Measurements from ENCODE around the gene ADCY5. TPM values are rescaled to one million over a fixed set of nuclear protein-coding genes. Genes with fewer than 3 reads are reported as not detected.

ADCY5 gene
- total and polyA plus RNA-seq, 4 donors, result 0.74 to 6.6 (median 2.9) TPM

DNA sequence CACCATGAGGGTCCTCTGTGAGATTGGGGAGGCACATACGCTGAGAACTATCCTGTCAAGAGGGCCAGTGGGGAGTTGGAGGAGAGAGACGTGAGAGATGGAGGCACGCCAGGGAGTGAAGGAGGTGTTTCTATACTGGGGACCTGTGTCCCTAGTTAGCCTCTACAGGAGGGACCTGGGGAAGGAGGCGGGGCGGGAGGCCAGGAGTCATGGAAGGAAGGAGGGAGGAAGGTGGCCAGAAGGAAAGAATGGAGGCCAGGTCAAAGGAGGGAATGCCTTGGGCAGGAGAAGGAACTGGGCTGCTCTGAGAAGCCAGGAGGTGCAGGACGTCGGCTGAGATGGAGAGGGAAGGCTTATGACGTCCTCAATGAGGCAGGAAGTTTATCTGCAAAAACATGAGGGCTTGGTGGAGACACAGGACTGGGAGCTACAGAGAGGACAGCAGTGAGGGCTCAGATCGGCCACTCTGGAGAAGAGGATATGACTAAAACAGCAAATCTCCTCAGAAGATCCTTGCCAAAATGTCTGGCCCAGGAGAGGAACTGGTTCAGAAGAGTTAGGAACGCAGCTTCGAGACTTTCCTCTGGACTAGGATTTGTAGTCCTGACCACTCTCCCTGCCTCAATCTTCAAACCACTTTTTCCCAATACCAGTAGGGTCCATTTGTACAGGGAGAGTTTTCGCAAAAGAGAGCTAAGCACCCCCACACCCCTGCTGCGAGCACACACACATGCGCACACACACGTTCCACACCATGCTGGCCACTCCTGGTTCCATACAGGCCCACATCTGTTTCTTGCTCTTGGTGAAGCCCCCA lies 59.9 kb downstream of the ADCY5 start:
- H3K9me3 ChIP-seq (ENCODE audit: control insufficient read depth in 4 of 4, low read length in 3 of 4), result no peaks in the 10 kb centered on the region
- WGBS, result 88% methylated on average over 15 of the region's 15 CpGs

More for the DNA sequence above, 59.9 kb downstream of the ADCY5 start:
- Histone ChIP-seq H3K27ac (ENCODE audit: low read depth in 1 of 2, low read length in 2 of 2) (peak overlapping the region; percentile 58 to 82), H3K4me3 (ENCODE audit: low read depth in 1 of 3, low read length in 3 of 3) (no peak overlapping the region), H3K4me1 (ENCODE audit: control insufficient read depth in 4 of 4, insufficient read depth in 4 of 4, low read length in 3 of 4) (peaks cover 0 to 7% (median 0%) of the 10 kb centered on the region in 4 donors), H3K27me3 (ENCODE audit: control insufficient read depth in 4 of 4, insufficient read depth in 4 of 4, low read length in 3 of 4) (no peaks in the 10 kb centered on the region), H3K36me3 (ENCODE audit: control insufficient read depth in 4 of 4, insufficient read depth in 3 of 4, low read depth in 1 of 4, low read length in 3 of 4) (no peaks in the 10 kb centered on the region), H3K9ac (ENCODE audit: low read depth in 1 of 2, low read length in 2 of 2) (no peak overlapping the region)
- no peak for TF ChIP-seq FOXA2 (IDR thresholded peaks at IDR 0.05)
- no peak for TF ChIP-seq HNF4A (conservative IDR thresholded peaks at IDR 0.05)
- no peak for TF ChIP-seq GABPA (IDR thresholded peaks at IDR 0.05 in 1 of 2, conservative IDR thresholded peaks at IDR 0.05 in 1 of 2)
- no peak for TF ChIP-seq NR2F2 (IDR thresholded peaks at IDR 0.05)
- no peak for TF ChIP-seq JUND (IDR thresholded peaks at IDR 0.05)
- TF ChIP-seq, protein P1, sequence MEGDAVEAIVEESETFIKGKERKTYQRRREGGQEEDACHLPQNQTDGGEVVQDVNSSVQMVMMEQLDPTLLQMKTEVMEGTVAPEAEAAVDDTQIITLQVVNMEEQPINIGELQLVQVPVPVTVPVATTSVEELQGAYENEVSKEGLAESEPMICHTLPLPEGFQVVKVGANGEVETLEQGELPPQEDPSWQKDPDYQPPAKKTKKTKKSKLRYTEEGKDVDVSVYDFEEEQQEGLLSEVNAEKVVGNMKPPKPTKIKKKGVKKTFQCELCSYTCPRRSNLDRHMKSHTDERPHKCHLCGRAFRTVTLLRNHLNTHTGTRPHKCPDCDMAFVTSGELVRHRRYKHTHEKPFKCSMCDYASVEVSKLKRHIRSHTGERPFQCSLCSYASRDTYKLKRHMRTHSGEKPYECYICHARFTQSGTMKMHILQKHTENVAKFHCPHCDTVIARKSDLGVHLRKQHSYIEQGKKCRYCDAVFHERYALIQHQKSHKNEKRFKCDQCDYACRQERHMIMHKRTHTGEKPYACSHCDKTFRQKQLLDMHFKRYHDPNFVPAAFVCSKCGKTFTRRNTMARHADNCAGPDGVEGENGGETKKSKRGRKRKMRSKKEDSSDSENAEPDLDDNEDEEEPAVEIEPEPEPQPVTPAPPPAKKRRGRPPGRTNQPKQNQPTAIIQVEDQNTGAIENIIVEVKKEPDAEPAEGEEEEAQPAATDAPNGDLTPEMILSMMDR (IDR thresholded peaks at IDR 0.05; ENCODE audit: low read depth, low read length, missing input control), result no peak
- no peak for TF ChIP-seq HNF4G (IDR thresholded peaks at IDR 0.05)
- TF ChIP-seq SP1 (IDR thresholded peaks at IDR 0.05), result no peak
- TF ChIP-seq FOXA1 (IDR thresholded peaks at IDR 0.05), result no peak
- TF ChIP-seq RXRA (IDR thresholded peaks at IDR 0.05), result no peak
- TF ChIP-seq EGR1 (IDR thresholded peaks at IDR 0.05; ENCODE audit: low read depth in 2 of 2), result no peak
- no peak for TF ChIP-seq YY1 (IDR thresholded peaks at IDR 0.05)
- TF ChIP-seq, protein P2, sequence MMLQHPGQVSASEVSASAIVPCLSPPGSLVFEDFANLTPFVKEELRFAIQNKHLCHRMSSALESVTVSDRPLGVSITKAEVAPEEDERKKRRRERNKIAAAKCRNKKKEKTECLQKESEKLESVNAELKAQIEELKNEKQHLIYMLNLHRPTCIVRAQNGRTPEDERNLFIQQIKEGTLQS (IDR thresholded peaks at IDR 0.05), result no peak
- TF ChIP-seq TAF1 (conservative IDR thresholded peaks at IDR 0.05), result no peak
- TF ChIP-seq, protein P3, sequence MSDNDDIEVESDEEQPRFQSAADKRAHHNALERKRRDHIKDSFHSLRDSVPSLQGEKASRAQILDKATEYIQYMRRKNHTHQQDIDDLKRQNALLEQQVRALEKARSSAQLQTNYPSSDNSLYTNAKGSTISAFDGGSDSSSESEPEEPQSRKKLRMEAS (IDR thresholded peaks at IDR 0.05), result no peak
- TF ChIP-seq RAD21 (IDR thresholded peaks at IDR 0.05), result no peak
- TF ChIP-seq, protein P4, sequence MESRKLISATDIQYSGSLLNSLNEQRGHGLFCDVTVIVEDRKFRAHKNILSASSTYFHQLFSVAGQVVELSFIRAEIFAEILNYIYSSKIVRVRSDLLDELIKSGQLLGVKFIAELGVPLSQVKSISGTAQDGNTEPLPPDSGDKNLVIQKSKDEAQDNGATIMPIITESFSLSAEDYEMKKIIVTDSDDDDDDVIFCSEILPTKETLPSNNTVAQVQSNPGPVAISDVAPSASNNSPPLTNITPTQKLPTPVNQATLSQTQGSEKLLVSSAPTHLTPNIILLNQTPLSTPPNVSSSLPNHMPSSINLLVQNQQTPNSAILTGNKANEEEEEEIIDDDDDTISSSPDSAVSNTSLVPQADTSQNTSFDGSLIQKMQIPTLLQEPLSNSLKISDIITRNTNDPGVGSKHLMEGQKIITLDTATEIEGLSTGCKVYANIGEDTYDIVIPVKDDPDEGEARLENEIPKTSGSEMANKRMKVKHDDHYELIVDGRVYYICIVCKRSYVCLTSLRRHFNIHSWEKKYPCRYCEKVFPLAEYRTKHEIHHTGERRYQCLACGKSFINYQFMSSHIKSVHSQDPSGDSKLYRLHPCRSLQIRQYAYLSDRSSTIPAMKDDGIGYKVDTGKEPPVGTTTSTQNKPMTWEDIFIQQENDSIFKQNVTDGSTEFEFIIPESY (IDR thresholded peaks at IDR 0.05), result no peak
- TF ChIP-seq, protein P5, sequence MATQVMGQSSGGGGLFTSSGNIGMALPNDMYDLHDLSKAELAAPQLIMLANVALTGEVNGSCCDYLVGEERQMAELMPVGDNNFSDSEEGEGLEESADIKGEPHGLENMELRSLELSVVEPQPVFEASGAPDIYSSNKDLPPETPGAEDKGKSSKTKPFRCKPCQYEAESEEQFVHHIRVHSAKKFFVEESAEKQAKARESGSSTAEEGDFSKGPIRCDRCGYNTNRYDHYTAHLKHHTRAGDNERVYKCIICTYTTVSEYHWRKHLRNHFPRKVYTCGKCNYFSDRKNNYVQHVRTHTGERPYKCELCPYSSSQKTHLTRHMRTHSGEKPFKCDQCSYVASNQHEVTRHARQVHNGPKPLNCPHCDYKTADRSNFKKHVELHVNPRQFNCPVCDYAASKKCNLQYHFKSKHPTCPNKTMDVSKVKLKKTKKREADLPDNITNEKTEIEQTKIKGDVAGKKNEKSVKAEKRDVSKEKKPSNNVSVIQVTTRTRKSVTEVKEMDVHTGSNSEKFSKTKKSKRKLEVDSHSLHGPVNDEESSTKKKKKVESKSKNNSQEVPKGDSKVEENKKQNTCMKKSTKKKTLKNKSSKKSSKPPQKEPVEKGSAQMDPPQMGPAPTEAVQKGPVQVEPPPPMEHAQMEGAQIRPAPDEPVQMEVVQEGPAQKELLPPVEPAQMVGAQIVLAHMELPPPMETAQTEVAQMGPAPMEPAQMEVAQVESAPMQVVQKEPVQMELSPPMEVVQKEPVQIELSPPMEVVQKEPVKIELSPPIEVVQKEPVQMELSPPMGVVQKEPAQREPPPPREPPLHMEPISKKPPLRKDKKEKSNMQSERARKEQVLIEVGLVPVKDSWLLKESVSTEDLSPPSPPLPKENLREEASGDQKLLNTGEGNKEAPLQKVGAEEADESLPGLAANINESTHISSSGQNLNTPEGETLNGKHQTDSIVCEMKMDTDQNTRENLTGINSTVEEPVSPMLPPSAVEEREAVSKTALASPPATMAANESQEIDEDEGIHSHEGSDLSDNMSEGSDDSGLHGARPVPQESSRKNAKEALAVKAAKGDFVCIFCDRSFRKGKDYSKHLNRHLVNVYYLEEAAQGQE (IDR thresholded peaks at IDR 0.05), result no peak
- DNase-seq (ENCODE audit: low spot score), result no peak

All from liver (tissue), 9 donors.